HEK293 (cell line): ENCODE measurements around the gene HUS1B.

ENCODE experiments used
- CTCF ChIA-PET: fragments of 350-600 bp; formaldehyde crosslinking; extraction: SDS; loops from one replicate; lab custom pipeline; 2021; ENCODE audit warnings: antibody characterized with exemption; lab: Yijun Ruan, JAX
- POLR2A ChIA-PET: fragments of 300-600 bp; formaldehyde crosslinking; extraction: SDS; loops from one replicate; lab custom pipeline; 2020; ENCODE audit warnings: antibody characterized with exemption, inconsistent platforms; lab: Yijun Ruan, JAX
- H3K27ac ChIP-seq: fragments of 200-500 bp; sonication (Bioruptor generic); 2 replicates; pipeline ENCODE4 v1.5.1; 2014; ENCODE audit warnings: low read depth, low read length, control low read depth, inconsistent platforms; ENCODE audit errors: extremely low read depth
- H3K36me3 ChIP-seq, 2 experiments: fragments of 200-500 bp in 1 of 2; sonication (Bioruptor generic) in 1 of 2; 1 replicate in 1 of 2; 2 replicates in 1 of 2; pipeline ENCODE4 v1.5.1; 2014 to 2017; ENCODE audit warnings: inconsistent platforms in 2 of 2, low read length in 2 of 2; ENCODE audit not compliant: control insufficient read depth in 2 of 2, insufficient read depth in 1 of 2
- H3K4me1 ChIP-seq: fragments of 200-500 bp; sonication (Bioruptor generic); 2 replicates; pipeline ENCODE4 v1.5.1; 2014; ENCODE audit warnings: mild to moderate bottlenecking, low read length, inconsistent platforms; ENCODE audit not compliant: control insufficient read depth, insufficient read depth
- H3K4me3 ChIP-seq: 2 replicates; pipeline ENCODE4 v1.5.1; 2011; ENCODE audit warnings: low read depth, mild to moderate bottlenecking, control low read depth, low read length, moderate library complexity
- H3K9me3 ChIP-seq: fragments of 200-500 bp; sonication (Bioruptor generic); 2 replicates; pipeline ENCODE4 v1.5.1; 2014; ENCODE audit warnings: low read depth, low read length, inconsistent platforms; ENCODE audit not compliant: control insufficient read depth, insufficient read depth
- ELK4 ChIP-seq: IDR thresholded peaks from 2 replicates; pipeline ENCODE4 v1.6.1; 2011; ENCODE audit warnings: mild to moderate bottlenecking, low read depth, low read length, borderline replicate concordance
- GLIS2 ChIP-seq: fragments of 450-650 bp; formaldehyde crosslinking; IDR thresholded peaks from 2 replicates; pipeline ENCODE4 v1.5.1; 2016; ENCODE audit warnings: missing biosample characterization, missing genetic modification characterization
- HOXD13 ChIP-seq: sonication (generic); formaldehyde crosslinking; IDR thresholded peaks from 2 replicates; pipeline ENCODE4 v1.8.0; 2022; ENCODE audit warnings: missing genetic modification reagents, borderline replicate concordance
- INSM2 ChIP-seq: fragments of 450-650 bp; formaldehyde crosslinking; IDR thresholded peaks from 2 replicates; pipeline ENCODE4 v1.5.1; 2016; ENCODE audit warnings: missing biosample characterization, missing genetic modification characterization
- KLF10 ChIP-seq: fragments of 450-650 bp; IDR thresholded peaks from 2 replicates; pipeline ENCODE4 v1.5.1; 2018; ENCODE audit warnings: missing biosample characterization, mild to moderate bottlenecking, missing genetic modification characterization
- KLF7 ChIP-seq: fragments of 450-650 bp; formaldehyde crosslinking; IDR thresholded peaks from 2 replicates; pipeline ENCODE4 v1.5.1; 2016; ENCODE audit warnings: missing biosample characterization, missing genetic modification characterization, borderline replicate concordance
- PRDM6 ChIP-seq: fragments of 450-650 bp; formaldehyde crosslinking; IDR thresholded peaks from 2 replicates; pipeline ENCODE4 v1.5.1; 2017; ENCODE audit warnings: missing biosample characterization, missing genetic modification characterization
- REPIN1 ChIP-seq: fragments of 450-650 bp; formaldehyde crosslinking; IDR thresholded peaks from 2 replicates; pipeline ENCODE4 v1.5.1; 2017; ENCODE audit warnings: missing biosample characterization, missing genetic modification characterization, low read depth
- SP3 ChIP-seq: fragments of 450-650 bp; formaldehyde crosslinking; IDR thresholded peaks from 2 replicates; pipeline ENCODE4 v1.5.1; 2016; ENCODE audit warnings: missing biosample characterization, missing genetic modification characterization
- ZBTB17 ChIP-seq: fragments of 450-650 bp; formaldehyde crosslinking; IDR thresholded peaks from 2 replicates; pipeline ENCODE4 v1.5.1; 2016; ENCODE audit warnings: missing biosample characterization, missing genetic modification characterization
- ZNF138 ChIP-seq: fragments of 450-650 bp; formaldehyde crosslinking; IDR thresholded peaks from 2 replicates; pipeline ENCODE4 v1.5.1; 2016; ENCODE audit warnings: missing biosample characterization, missing genetic modification characterization, borderline replicate concordance
- ZNF155 ChIP-seq: fragments of 450-650 bp; formaldehyde crosslinking; IDR thresholded peaks from 2 replicates; pipeline ENCODE4 v1.5.1; 2016; ENCODE audit warnings: missing biosample characterization, missing genetic modification characterization
- ZNF174 ChIP-seq: fragments of 450-650 bp; formaldehyde crosslinking; IDR thresholded peaks from 2 replicates; pipeline ENCODE4 v1.5.0; 2017; ENCODE audit warnings: missing biosample characterization, mild to moderate bottlenecking, missing genetic modification characterization
- ZNF202 ChIP-seq: fragments of 450-650 bp; formaldehyde crosslinking; IDR thresholded peaks from 2 replicates; pipeline ENCODE4 v1.5.1; 2016; ENCODE audit warnings: missing biosample characterization, missing genetic modification characterization, borderline replicate concordance
- ZNF248 ChIP-seq: fragments of 450-650 bp; formaldehyde crosslinking; IDR thresholded peaks from 2 replicates; pipeline ENCODE4 v1.5.1; 2017; ENCODE audit warnings: missing biosample characterization, missing genetic modification characterization
- ZNF26 ChIP-seq: fragments of 450-650 bp; formaldehyde crosslinking; IDR thresholded peaks from 2 replicates; pipeline ENCODE4 v1.5.1; 2016; ENCODE audit warnings: missing biosample characterization, missing genetic modification characterization
- ZNF354C ChIP-seq: fragments of 450-650 bp; formaldehyde crosslinking; IDR thresholded peaks from 2 replicates; pipeline ENCODE4 v1.5.1; 2016; ENCODE audit warnings: missing biosample characterization, missing genetic modification characterization, low read depth, borderline replicate concordance
- ZNF426 ChIP-seq: fragments of 450-650 bp; formaldehyde crosslinking; IDR thresholded peaks from 2 replicates; pipeline ENCODE4 v1.5.1; 2017; ENCODE audit warnings: missing biosample characterization, missing genetic modification characterization, mild to moderate bottlenecking, inconsistent platforms, moderate library complexity
- ZNF560 ChIP-seq: fragments of 450-650 bp; formaldehyde crosslinking; IDR thresholded peaks from 2 replicates; pipeline ENCODE4 v1.5.1; 2017; ENCODE audit warnings: missing biosample characterization, missing genetic modification characterization, borderline replicate concordance
- ZSCAN23 ChIP-seq: fragments of 450-650 bp; formaldehyde crosslinking; IDR thresholded peaks from 2 replicates; pipeline ENCODE4 v1.5.1; 2016; ENCODE audit warnings: missing biosample characterization, missing genetic modification characterization

HUS1B gene

GRCh38 chr6:656460-657252 is at the start of gene HUS1B:
HUS1B (minus strand) TSS chr6:657100; CDS start chr6:656944, 156 bp downstream.
- ChIA-PET CTCF (interaction anchor here (0.5 to 0.6 kb wide), 2 partner anchors 23 to 46 kb away, joined by 3 read pairs; no protein-coding TSS in a partner anchor), POLR2A (interaction anchor here (0.6 kb wide), 1 partner anchor 9 kb away, joined by 3 read pairs; no protein-coding TSS in a partner anchor)
- no peak within 1 kb of the TSS for H3K4me3 ChIP-seq
- H3K9me3 ChIP-seq, result no peaks in the 10 kb centered on the region
- H3K36me3 ChIP-seq, result peaks cover 0 to 7% of the 10 kb centered on the region in 2 experiments; a peak in 2 of 3 replicates
- H3K4me1 ChIP-seq, result peaks cover 31% of the 10 kb centered on the region
- TF ChIP-seq ZNF202 (tag by site-specific recombination), result 0 out of 2 replicates have a peak, but pooled peaks have one; percentile 6
- no peak for TF ChIP-seq ZNF155 (tag by site-specific recombination)
- TF ChIP-seq ZNF174 (tag by site-specific recombination), result no peak
- TF ChIP-seq ZNF138 (tag by site-specific recombination), result no peak
- no peak within 1 kb of the TSS for H3K27ac ChIP-seq

GRCh38 chr6:706146-706545 is 49.2 kb upstream of the HUS1B start:
- Histone ChIP-seq H3K4me3 (no peak overlapping the region), H3K4me1 (peaks cover 6% of the 10 kb centered on the region), H3K9me3 (no peaks in the 10 kb centered on the region), H3K27ac (no peak overlapping the region), H3K36me3 (no peaks in the 10 kb centered on the region)
- ChIA-PET CTCF (interaction anchor here (1.3 to 2.5 kb wide), 2 partner anchors 16 to 113 kb away, joined by 4 to 19 read pairs; no protein-coding TSS in a partner anchor), POLR2A (no interaction called here)
- TF ChIP-seq ZNF174 (tag by site-specific recombination), result no peak
- no peak for TF ChIP-seq ZSCAN23 (tag by site-specific recombination)
- TF ChIP-seq REPIN1 (tag by site-specific recombination), result no peak
- TF ChIP-seq ZBTB17, result no peak
- TF ChIP-seq ZNF426 (tag by site-specific recombination), result no peak
- no peak for TF ChIP-seq KLF7
- TF ChIP-seq ZNF560 (tag by site-specific recombination), result no peak
- TF ChIP-seq ZNF248 (tag by site-specific recombination), result no peak
- TF ChIP-seq KLF10, result no peak
- no peak for TF ChIP-seq GLIS2 (tag by site-specific recombination)
- no peak for TF ChIP-seq ZNF26 (tag by site-specific recombination)
- no peak for TF ChIP-seq SP3 (tag by site-specific recombination)
- TF ChIP-seq INSM2 (tag by site-specific recombination), result no peak

GRCh38 chr6:705047-705446 is 48.1 kb upstream of the HUS1B start:
- CTCF ChIA-PET, result interaction anchor here (1.0 to 1.6 kb wide), 3 partner anchors 12 to 111 kb away, joined by 3 to 9 read pairs (median 6); partner anchors contain the start of gene EXOC2
- TF ChIP-seq ELK4 (no peak), PRDM6 (tag by site-specific recombination) (0 out of 2 replicates have a peak, but pooled peaks have one; percentile 18), ZNF354C (tag by site-specific recombination) (no peak), ZBTB17 (no peak), HOXD13 (no peak)
- TF ChIP-seq, all 188 proteins: peak for 1
- no peaks in the 10 kb centered on the region for H3K36me3 ChIP-seq
- POLR2A ChIA-PET, result no interaction called here
- no peak overlapping the region for H3K4me3 ChIP-seq
- peaks cover 6% of the 10 kb centered on the region for H3K4me1 ChIP-seq
- H3K27ac ChIP-seq, result no peak overlapping the region
- H3K9me3 ChIP-seq, result no peaks in the 10 kb centered on the region
